OCI-LY7 (cell line): Measurements from ENCODE around the gene AMFR. TPM values are rescaled to one million over a fixed set of nuclear protein-coding genes. Genes with fewer than 3 reads are reported as not detected.

Source experiments
- BruUV-seq: library from RNA; stranded (reverse); fragments of 400-500 nt; replicated peaks from 2 replicates; lab custom pipeline; 2021; lab: Mats Ljungman, UMichigan
- CTCF ChIA-PET: fragments of 300-600 bp; sonication (Branson Sonifier 250); formaldehyde crosslinking; loops from one replicate; lab custom pipeline; 2022; ENCODE audit warnings: antibody characterized with exemption; ENCODE audit not compliant: unreplicated experiment; lab: Charles Lee
- POLR2A ChIA-PET: fragments of 300-600 bp; sonication (Branson Sonifier 250); formaldehyde crosslinking; loops from one replicate; lab custom pipeline; 2022; ENCODE audit warnings: antibody characterized with exemption; lab: Charles Lee
- DNase-seq: peaks from one replicate; pipeline ENCODE4 v3.0.0-alpha.2; 2015; ENCODE audit warnings: low spot score
- H2AFZ ChIP-seq: fragments of 200-600 bp; sonication (generic), shearing (Covaris generic); 2 replicates; pipeline ENCODE4 v1.6.1; 2014; ENCODE audit warnings: mild to moderate bottlenecking, antibody characterized with exemption, low read length, moderate library complexity
- H3K27ac ChIP-seq: fragments of 200-600 bp; sonication (generic); 2 replicates; pipeline ENCODE4 v1.5.1; 2014; ENCODE audit warnings: mixed run types, low read depth, mild to moderate bottlenecking, moderate library complexity, low read length, inconsistent platforms; ENCODE audit not compliant: poor library complexity, severe bottlenecking
- H3K36me3 ChIP-seq: fragments of 200-600 bp; sonication (generic); 2 replicates; pipeline ENCODE4 v1.6.1; 2014; ENCODE audit warnings: mild to moderate bottlenecking, antibody characterized with exemption, low read length, moderate library complexity, mixed read lengths; ENCODE audit not compliant: insufficient read depth
- H3K4me1 ChIP-seq: fragments of 200-600 bp; sonication (generic); 2 replicates; pipeline ENCODE4 v1.5.1; 2014; ENCODE audit warnings: mild to moderate bottlenecking, low read length; ENCODE audit not compliant: insufficient read depth, poor library complexity, severe bottlenecking
- H3K4me2 ChIP-seq: fragments of 200-600 bp; sonication (generic); 2 replicates; pipeline ENCODE4 v1.6.1; 2014; ENCODE audit warnings: mild to moderate bottlenecking, low read length
- H3K4me3 ChIP-seq: fragments of 200-600 bp; sonication (generic); 2 replicates; pipeline ENCODE4 v1.5.1; 2014; ENCODE audit warnings: mild to moderate bottlenecking, low read depth, low read length; ENCODE audit not compliant: poor library complexity, severe bottlenecking
- H3K79me2 ChIP-seq: fragments of 200-600 bp; sonication (generic); 2 replicates; pipeline ENCODE4 v1.6.1; 2016; ENCODE audit warnings: low read depth, mild to moderate bottlenecking, low read length, moderate library complexity, mixed read lengths; ENCODE audit not compliant: insufficient read depth
- H3K9me2 ChIP-seq: fragments of 200-600 bp; sonication (generic); 2 replicates; pipeline ENCODE4 v1.6.1; 2016; ENCODE audit warnings: mild to moderate bottlenecking, low read length, mixed read lengths; ENCODE audit not compliant: insufficient read depth
- H3K9me3 ChIP-seq: fragments of 200-600 bp; sonication (generic); 2 replicates; pipeline ENCODE4 v1.6.1; 2014; ENCODE audit warnings: mild to moderate bottlenecking, mixed run types, low read length, mixed read lengths
- H4K20me1 ChIP-seq: fragments of 200-600 bp; sonication (generic); 2 replicates; pipeline ENCODE4 v1.6.1; 2014; ENCODE audit warnings: mild to moderate bottlenecking, antibody characterized with exemption, low read length, moderate library complexity, mixed read lengths; ENCODE audit not compliant: insufficient read depth
- CTCF ChIP-seq: fragments of 200-600 bp; sonication (generic); conservative IDR thresholded peaks from 2 replicates; pipeline ENCODE4 v1.5.1; 2014; ENCODE audit warnings: mild to moderate bottlenecking, antibody characterized with exemption, low read length, moderate library complexity, mixed read lengths
- EZH2phosphoT487 ChIP-seq: fragments of 200-600 bp; sonication (generic); IDR thresholded peaks from 2 replicates; pipeline ENCODE4 v1.6.1; 2018; ENCODE audit warnings: low read depth, borderline replicate concordance, mild to moderate bottlenecking, mixed run types, antibody characterized with exemption, low read length, moderate library complexity, mixed read lengths
- intact Hi-C: fragments of 100-400 bp; cut with micrococcal nuclease; formaldehyde crosslinking; loops from one replicate; pipeline ENCODE4 v1.10.0; 2022; ENCODE audit not compliant: unreplicated experiment
- total RNA-seq, 2 experiments: library from RNA; depleted of rRNA in 1 of 2; stranded (reverse); fragments of >200 nt in 1 of 2; shearing (Covaris generic) in 1 of 2; gene quantifications; 2 replicates each; pipeline ENCODE4 v1.2.3, GENCODE V29; 2014 to 2022

The AMFR gene
- total RNA-seq, 2 experiments from 2014 or later, result 87.7 to 101 TPM

GRCh38 chr16:56345406-56346050, 79.8 kb downstream of the AMFR start:
- no peaks in the 10 kb centered on the region for H4K20me1 ChIP-seq
- H3K36me3 ChIP-seq, result no peaks in the 10 kb centered on the region
- no peaks in the 10 kb centered on the region for H3K9me2 ChIP-seq
- H2AFZ ChIP-seq, result no peak overlapping the region
- H3K4me1 ChIP-seq, result no peaks in the 10 kb centered on the region
- H3K4me2 ChIP-seq, result no peak overlapping the region
- no peak overlapping the region for H3K4me3 ChIP-seq
- TF ChIP-seq EZH2phosphoT487 (no peak), CTCF (no peak)
- intact Hi-C loops, result no loop called here
- no peak overlapping the region for H3K27ac ChIP-seq
- CTCF ChIA-PET, result no interaction called here
- H3K9me3 ChIP-seq, result no peaks in the 10 kb centered on the region
- H3K79me2 ChIP-seq, result no peaks in the 10 kb centered on the region
- no peak for DNase-seq
- no TSS peak for BruUV-seq
- POLR2A ChIA-PET, result no interaction called here

GRCh38 chr16:56344518-56345405, 80.6 kb downstream of the AMFR start:
- no peak overlapping the region for H3K27ac ChIP-seq
- H3K36me3 ChIP-seq, result no peaks in the 10 kb centered on the region
- no peak overlapping the region for H3K4me2 ChIP-seq
- TF ChIP-seq CTCF (no peak), EZH2phosphoT487 (no peak)
- POLR2A ChIA-PET, result no interaction called here
- DNase-seq, result no peak
- CTCF ChIA-PET, result no interaction called here
- H3K4me1 ChIP-seq, result no peaks in the 10 kb centered on the region
- H3K4me3 ChIP-seq, result no peak overlapping the region
- no peaks in the 10 kb centered on the region for H3K79me2 ChIP-seq
- BruUV-seq, result no TSS peak
- no peaks in the 10 kb centered on the region for H3K9me2 ChIP-seq
- intact Hi-C loops, result no loop called here
- no peaks in the 10 kb centered on the region for H3K9me3 ChIP-seq
- no peak overlapping the region for H2AFZ ChIP-seq
- H4K20me1 ChIP-seq, result no peaks in the 10 kb centered on the region
